ENCODE results near the gene NPRL2. TPM values are rescaled to one million over a fixed set of nuclear protein-coding genes. Genes with fewer than 3 reads are reported as not detected.
A peak's percentile ranks its signal among the peaks of the same experiment; 100 is the strongest.
"Not testable (repeated sequence)": the region's sequence is repeated elsewhere in the genome, so short reads cannot be mapped to it uniquely, and the experiment has no call there.

NPRL2 gene
- total RNA-seq, 3 donors from 2014 or later (not counting 1 experiment from before 2014, with no cell fraction given) = 78.9 to 87.6 (median 80.9) TPM

GRCh38 chr3:50314816-50315215, 35.8 kb downstream of the NPRL2 start:
- WGBS (ENCODE audit: insufficient coverage) = 100% methylated on average over 4 of the region's 4 CpGs
- Histone ChIP-seq H3K36me3 (ENCODE audit: control insufficient read depth, insufficient read depth, low read length) (no peaks in the 10 kb centered on the region), H3K9me3 (ENCODE audit: control insufficient read depth, insufficient read depth, low read length) (no peaks in the 10 kb centered on the region), H3K27me3 (ENCODE audit: control insufficient read depth, insufficient read depth, low read length) (no peaks in the 10 kb centered on the region), H3K4me1 (ENCODE audit: control insufficient read depth, insufficient read depth, low read length) (peaks cover 40% of the 10 kb centered on the region), H3K27ac (ENCODE audit: low read length) (no peak overlapping the region), H3K4me3 (ENCODE audit: low read length) (no peak overlapping the region)
- intact Hi-C loops (cut with micrococcal nuclease) = no loop called here
- Mint-ChIP-seq H3K9me3 (no peaks in the 10 kb centered on the region), H3K27ac (peak overlapping the region in 1 of 2 donors; percentile 50), H3K27me3 (ENCODE audit: low read depth in 2 of 2) (no peaks in the 10 kb centered on the region), H3K4me3 (no peak overlapping the region), H3K36me3 (no peaks in the 10 kb centered on the region), H3K4me1 (peaks cover 22 to 23% of the 10 kb centered on the region in 2 donors)
- DNase-seq (no peak), ATAC-seq (no peak)
- no peak for TF ChIP-seq CTCF (IDR thresholded peaks at IDR 0.05)

- H3K4me1 Mint-ChIP-seq = peaks cover 19 to 21% of the 10 kb centered on the region in 2 donors
These were observed 36.2 kb downstream of the NPRL2 start for GRCh38 chr3:50314342-50314741.

GRCh38 chr3:50312041-50312440, 38.5 kb downstream of the NPRL2 start:
- H3K4me3 ChIP-seq (ENCODE audit: low read length); H3K27me3 ChIP-seq (ENCODE audit: control insufficient read depth, insufficient read depth, low read length); H3K9me3 Mint-ChIP-seq; H3K36me3 Mint-ChIP-seq; ATAC-seq; H3K4me3 Mint-ChIP-seq; H3K36me3 ChIP-seq (ENCODE audit: control insufficient read depth, insufficient read depth, low read length); H3K27me3 Mint-ChIP-seq (ENCODE audit: low read depth in 2 of 2); H3K27ac Mint-ChIP-seq; DNase-seq; H3K27ac ChIP-seq (ENCODE audit: low read length); H3K4me1 Mint-ChIP-seq; H3K9me3 ChIP-seq (ENCODE audit: control insufficient read depth, insufficient read depth, low read length); intact Hi-C loops (cut with micrococcal nuclease): not testable (repeated sequence)
- 95% methylated on average over 9 of the region's 32 CpGs for WGBS (ENCODE audit: insufficient coverage)
- peaks cover 14% of the 10 kb centered on the region for H3K4me1 ChIP-seq (ENCODE audit: control insufficient read depth, insufficient read depth, low read length)

More at GRCh38 chr3:50314342-50314741, 36.2 kb downstream of the NPRL2 start:
- H3K36me3 Mint-ChIP-seq = no peaks in the 10 kb centered on the region
- peak overlapping the region in 1 of 2 donors; percentile 33 for H3K27ac Mint-ChIP-seq
- no peak overlapping the region for H3K4me3 Mint-ChIP-seq
- Histone ChIP-seq H3K9me3 (ENCODE audit: control insufficient read depth, insufficient read depth, low read length) (no peaks in the 10 kb centered on the region), H3K27ac (ENCODE audit: low read length) (no peak overlapping the region), H3K27me3 (ENCODE audit: control insufficient read depth, insufficient read depth, low read length) (no peaks in the 10 kb centered on the region), H3K4me1 (ENCODE audit: control insufficient read depth, insufficient read depth, low read length) (peaks cover 36% of the 10 kb centered on the region), H3K36me3 (ENCODE audit: control insufficient read depth, insufficient read depth, low read length) (no peaks in the 10 kb centered on the region), H3K4me3 (ENCODE audit: low read length) (no peak overlapping the region)
- no peak for ATAC-seq
- intact Hi-C loops (cut with micrococcal nuclease) = no loop called here
- H3K9me3 Mint-ChIP-seq = no peaks in the 10 kb centered on the region
- no peak for DNase-seq
- no peaks in the 10 kb centered on the region for H3K27me3 Mint-ChIP-seq (ENCODE audit: low read depth in 2 of 2)
- no peak for TF ChIP-seq CTCF (IDR thresholded peaks at IDR 0.05)
- WGBS (ENCODE audit: insufficient coverage) = 94% methylated on average over 3 of the region's 3 CpGs

GRCh38 chr3:50304601-50305000, 46.0 kb downstream of the NPRL2 start:
- Histone ChIP-seq H3K27ac (ENCODE audit: low read length) (no peak overlapping the region), H3K27me3 (ENCODE audit: control insufficient read depth, insufficient read depth, low read length) (no peaks in the 10 kb centered on the region), H3K4me3 (ENCODE audit: low read length) (no peak overlapping the region), H3K4me1 (ENCODE audit: control insufficient read depth, insufficient read depth, low read length) (peaks cover 11% of the 10 kb centered on the region), H3K36me3 (ENCODE audit: control insufficient read depth, insufficient read depth, low read length) (no peaks in the 10 kb centered on the region), H3K9me3 (ENCODE audit: control insufficient read depth, insufficient read depth, low read length) (no peaks in the 10 kb centered on the region)
- intact Hi-C loops (cut with micrococcal nuclease) = no loop called here
- Mint-ChIP-seq H3K9me3 (no peaks in the 10 kb centered on the region), H3K27me3 (ENCODE audit: low read depth in 2 of 2) (no peaks in the 10 kb centered on the region), H3K27ac (no peak overlapping the region), H3K36me3 (no peaks in the 10 kb centered on the region), H3K4me3 (no peak overlapping the region), H3K4me1 (peaks cover 10 to 15% of the 10 kb centered on the region in 2 donors)
- no peak for TF ChIP-seq CTCF (IDR thresholded peaks at IDR 0.05)
- ATAC-seq (no peak), DNase-seq (no peak)

All from natural killer cell (primary cell).